Measurements from ENCODE around the gene COL4A2.

COL4A2 gene

DNA sequence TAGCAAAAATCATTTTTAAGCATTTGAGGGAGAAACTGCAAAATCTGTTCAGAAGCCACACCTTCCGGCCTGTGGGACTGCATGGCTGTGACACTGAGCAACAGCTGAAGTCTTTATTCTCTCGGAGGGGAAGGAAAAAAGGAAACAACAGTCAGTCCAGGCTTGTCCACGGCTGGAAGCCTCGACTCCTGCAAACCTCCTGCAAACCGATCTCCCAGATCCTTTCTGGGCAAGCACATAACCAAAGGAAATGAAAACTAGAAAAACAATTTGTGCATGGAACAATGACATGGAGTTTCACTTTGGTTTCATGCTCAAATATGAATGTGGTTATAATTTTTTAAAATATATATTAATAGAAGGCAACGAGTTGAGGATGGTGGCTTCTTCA lies 1.1 kb upstream of the COL4A2 start:
- no peak overlapping the region for H3K9ac ChIP-seq (ENCODE audit: low read depth, low read length, poor library complexity, severe bottlenecking)
- no peaks in the 10 kb centered on the region for H3K27me3 ChIP-seq (ENCODE audit: insufficient read depth, low read length, poor library complexity, severe bottlenecking)
- no peak overlapping the region for H3K4me2 ChIP-seq (ENCODE audit: low read depth, low read length, poor library complexity, severe bottlenecking)
- H3K9me3 ChIP-seq (ENCODE audit: insufficient read depth, low read depth, low read length): no peaks in the 10 kb centered on the region
- no peaks in the 10 kb centered on the region for H3K36me3 ChIP-seq (ENCODE audit: insufficient read depth, low read length)
- H3K79me2 ChIP-seq (ENCODE audit: insufficient read depth, low read length): no peaks in the 10 kb centered on the region
- H3K9me2 ChIP-seq (replicated peaks; ENCODE audit: low read depth, low read length): no peaks in the 10 kb centered on the region
- H4K20me1 ChIP-seq (ENCODE audit: insufficient read depth, low read length, poor library complexity, severe bottlenecking): no peaks in the 10 kb centered on the region
- TF ChIP-seq EZH2phosphoT487 (IDR thresholded peaks at IDR 0.05; ENCODE audit: borderline replicate concordance): no peak
- TF ChIP-seq, protein P1, sequence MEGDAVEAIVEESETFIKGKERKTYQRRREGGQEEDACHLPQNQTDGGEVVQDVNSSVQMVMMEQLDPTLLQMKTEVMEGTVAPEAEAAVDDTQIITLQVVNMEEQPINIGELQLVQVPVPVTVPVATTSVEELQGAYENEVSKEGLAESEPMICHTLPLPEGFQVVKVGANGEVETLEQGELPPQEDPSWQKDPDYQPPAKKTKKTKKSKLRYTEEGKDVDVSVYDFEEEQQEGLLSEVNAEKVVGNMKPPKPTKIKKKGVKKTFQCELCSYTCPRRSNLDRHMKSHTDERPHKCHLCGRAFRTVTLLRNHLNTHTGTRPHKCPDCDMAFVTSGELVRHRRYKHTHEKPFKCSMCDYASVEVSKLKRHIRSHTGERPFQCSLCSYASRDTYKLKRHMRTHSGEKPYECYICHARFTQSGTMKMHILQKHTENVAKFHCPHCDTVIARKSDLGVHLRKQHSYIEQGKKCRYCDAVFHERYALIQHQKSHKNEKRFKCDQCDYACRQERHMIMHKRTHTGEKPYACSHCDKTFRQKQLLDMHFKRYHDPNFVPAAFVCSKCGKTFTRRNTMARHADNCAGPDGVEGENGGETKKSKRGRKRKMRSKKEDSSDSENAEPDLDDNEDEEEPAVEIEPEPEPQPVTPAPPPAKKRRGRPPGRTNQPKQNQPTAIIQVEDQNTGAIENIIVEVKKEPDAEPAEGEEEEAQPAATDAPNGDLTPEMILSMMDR (conservative IDR thresholded peaks at IDR 0.05; ENCODE audit: low read length): no peak
- no peak overlapping the region for H2AFZ ChIP-seq (ENCODE audit: low read length)
- H3K4me3 ChIP-seq (ENCODE audit: low read length, poor library complexity, severe bottlenecking): no peak overlapping the region
- no peaks in the 10 kb centered on the region for H3K4me1 ChIP-seq (ENCODE audit: insufficient read depth, low read length, poor library complexity, severe bottlenecking)
- H3F3A ChIP-seq (ENCODE audit: low read depth): no peaks in the 10 kb centered on the region

DNA sequence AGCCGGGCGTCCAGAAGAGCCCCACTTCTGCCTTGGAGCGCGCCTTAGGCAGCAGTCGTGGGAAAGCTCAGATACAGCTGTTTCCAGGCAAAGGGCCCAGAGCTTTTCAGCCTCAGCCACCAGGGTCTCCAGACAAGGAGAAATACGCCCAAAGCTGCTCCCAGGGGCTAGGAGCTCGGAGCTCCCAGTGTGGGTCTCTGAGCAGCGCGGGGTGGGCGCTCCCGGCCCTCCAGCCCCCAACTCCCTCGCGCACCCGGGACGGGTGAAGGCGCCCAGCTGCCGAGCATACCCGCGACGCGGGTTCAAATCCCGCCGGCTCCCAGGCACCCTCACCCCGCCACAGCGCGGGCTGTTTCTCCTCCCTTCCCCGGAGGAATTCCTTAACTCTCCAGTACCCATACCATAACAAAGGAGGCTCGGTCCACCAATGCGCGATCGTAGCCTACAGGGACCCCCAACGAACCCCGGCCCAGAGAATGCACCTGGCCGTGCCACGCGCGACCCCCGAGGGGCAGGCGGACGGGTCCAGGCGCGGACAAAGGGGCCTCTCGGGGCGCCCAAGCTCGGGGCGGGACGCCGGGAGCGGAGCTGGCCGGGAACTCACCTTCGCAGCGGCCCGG lies 634 bp upstream of the COL4A2 start:
- H3K4me2 ChIP-seq (ENCODE audit: low read depth, low read length, poor library complexity, severe bottlenecking): no peak overlapping the region
- no peaks in the 10 kb centered on the region for H3K9me3 ChIP-seq (ENCODE audit: insufficient read depth, low read depth, low read length)
- H2AFZ ChIP-seq (ENCODE audit: low read length): no peak overlapping the region
- no peaks in the 10 kb centered on the region for H3K27me3 ChIP-seq (ENCODE audit: insufficient read depth, low read length, poor library complexity, severe bottlenecking)
- H3K9me2 ChIP-seq (replicated peaks; ENCODE audit: low read depth, low read length): no peaks in the 10 kb centered on the region
- H4K20me1 ChIP-seq (ENCODE audit: insufficient read depth, low read length, poor library complexity, severe bottlenecking): no peaks in the 10 kb centered on the region
- H3K79me2 ChIP-seq (ENCODE audit: insufficient read depth, low read length): no peaks in the 10 kb centered on the region
- no peaks in the 10 kb centered on the region for H3K36me3 ChIP-seq (ENCODE audit: insufficient read depth, low read length)
- no peak overlapping the region for H3K9ac ChIP-seq (ENCODE audit: low read depth, low read length, poor library complexity, severe bottlenecking)
- TF ChIP-seq, protein P1 (conservative IDR thresholded peaks at IDR 0.05; ENCODE audit: low read length): no peak
- no peak for TF ChIP-seq EZH2phosphoT487 (IDR thresholded peaks at IDR 0.05; ENCODE audit: borderline replicate concordance)
- H3F3A ChIP-seq (ENCODE audit: low read depth): no peaks in the 10 kb centered on the region
- no peak overlapping the region for H3K4me3 ChIP-seq (ENCODE audit: low read length, poor library complexity, severe bottlenecking)
- H3K4me1 ChIP-seq (ENCODE audit: insufficient read depth, low read length, poor library complexity, severe bottlenecking): no peaks in the 10 kb centered on the region

GRCh38 chr13:110307767-110308655 lies 927 bp downstream of the COL4A2 start:
- TF ChIP-seq, protein P1 (conservative IDR thresholded peaks at IDR 0.05; ENCODE audit: low read length): no peak
- TF ChIP-seq EZH2phosphoT487 (IDR thresholded peaks at IDR 0.05; ENCODE audit: borderline replicate concordance): no peak
- Histone ChIP-seq H3K36me3 (ENCODE audit: insufficient read depth, low read length) (no peaks in the 10 kb centered on the region), H3K4me3 (ENCODE audit: low read length, poor library complexity, severe bottlenecking) (no peak overlapping the region), H3K4me1 (ENCODE audit: insufficient read depth, low read length, poor library complexity, severe bottlenecking) (no peaks in the 10 kb centered on the region), H3K27me3 (ENCODE audit: insufficient read depth, low read length, poor library complexity, severe bottlenecking) (no peaks in the 10 kb centered on the region), H3F3A (ENCODE audit: low read depth) (no peaks in the 10 kb centered on the region), H3K9ac (ENCODE audit: low read depth, low read length, poor library complexity, severe bottlenecking) (no peak overlapping the region), H3K9me3 (ENCODE audit: insufficient read depth, low read depth, low read length) (no peaks in the 10 kb centered on the region), H4K20me1 (ENCODE audit: insufficient read depth, low read length, poor library complexity, severe bottlenecking) (no peaks in the 10 kb centered on the region), H3K79me2 (ENCODE audit: insufficient read depth, low read length) (no peaks in the 10 kb centered on the region), H2AFZ (ENCODE audit: low read length) (no peak overlapping the region), H3K4me2 (ENCODE audit: low read depth, low read length, poor library complexity, severe bottlenecking) (no peak overlapping the region), H3K9me2 (replicated peaks; ENCODE audit: low read depth, low read length) (no peaks in the 10 kb centered on the region)
